Heart right ventricle (tissue), 16 donors: ENCODE data around the gene SAMD1. TPM values are rescaled to one million over a fixed set of nuclear protein-coding genes. Genes with fewer than 3 reads are reported as not detected.
"Not testable (repeated sequence)": the region's sequence is repeated elsewhere in the genome, so short reads cannot be mapped to it uniquely, and the experiment has no call there.

Experiments
- ATAC-seq, 8 donors: fragments of 200-7000 bp; cut with Tn5 transposase; one replicate each; pipeline ENCODE4 v1.9.1; 2020; ENCODE audit warnings: mild to moderate bottlenecking in 8 of 8, moderate library complexity in 8 of 8, moderate number of reproducible peaks in 1 of 8
- DNase-seq, 2 donors: peaks; one replicate each; pipeline ENCODE4 v3.0.0-alpha.2; 2020
- H3K27ac ChIP-seq, 10 donors: fragments of 200-600 bp; sonication (generic) in 2 of 10; one replicate each; pipeline versions ENCODE4 v1.5.0 to v1.8.0; 2020 to 2022; ENCODE audit warnings: mild to moderate bottlenecking in 3 of 10
- H3K27me3 ChIP-seq, 7 donors: fragments of 200-600 bp; one replicate each; pipeline ENCODE4 v1.8.0; 2021 to 2022; ENCODE audit warnings: mild to moderate bottlenecking in 2 of 7
- H3K36me3 ChIP-seq, 9 donors: fragments of 200-600 bp; sonication (generic) in 1 of 9; one replicate each; pipeline versions ENCODE4 v1.5.0 to v1.8.0; 2020 to 2022; ENCODE audit warnings: mild to moderate bottlenecking in 2 of 9
- H3K4me1 ChIP-seq, 9 donors: fragments of 200-600 bp; sonication (generic) in 1 of 9; one replicate each; pipeline versions ENCODE4 v1.5.0 to v1.8.0; 2020 to 2022; ENCODE audit warnings: mild to moderate bottlenecking in 4 of 9
- H3K4me3 ChIP-seq, 10 donors: fragments of 200-600 bp; sonication (generic) in 2 of 10; one replicate each; pipeline versions ENCODE4 v1.5.0 to v1.8.0; 2020 to 2022; ENCODE audit warnings: mild to moderate bottlenecking in 7 of 10, moderate library complexity in 2 of 10
- H3K9me3 ChIP-seq, 11 donors: fragments of 200-600 bp in 10 of 11; sonication (generic) in 2 of 11; one replicate each; pipeline versions ENCODE4 v1.5.0 to v1.8.0; 2013 to 2022; ENCODE audit warnings: mild to moderate bottlenecking in 2 of 11, control low read depth in 1 of 11, moderate library complexity in 1 of 11
- CTCF ChIP-seq, 9 donors: fragments of 200-600 bp; sonication (generic) in 2 of 9; IDR thresholded peaks; one replicate each; pipeline versions ENCODE4 v1.5.0 to v1.8.0; 2021 to 2022; ENCODE audit warnings: antibody characterized with exemption in 9 of 9, mild to moderate bottlenecking in 5 of 9, moderate library complexity in 1 of 9
- WGBS, 2 donors: extraction: QIAGEN DNeasy Blood & Tissue Kit; methylation state at CpG; one replicate each; pipeline ENCODE4 v1.1.7; 2013; ENCODE audit warnings: inconsistent platforms in 1 of 2; 5-methylcytosine and 5-hydroxymethylcytosine counted together
- intact Hi-C, 10 donors: fragments of 100-400 bp; cut with DNase I; formaldehyde crosslinking; loops; one replicate each; pipeline versions ENCODE4 v1.11.1 to v1.14.2; 2022
- polyA plus RNA-seq, 2 donors: library from polyadenylated mRNA; stranded (reverse); fragments of 200-250 nt; gene quantifications; one replicate each; pipeline ENCODE4 v1.2.3, GENCODE V29; 2013
- total RNA-seq, 10 donors: library from RNA; stranded (reverse); fragmentation: NEBNext Ultra II Directional in 3 of 10; extraction: Animal tissue kit (Norgen Biotek cat#: 25700) in 3 of 10; gene quantifications; one replicate each; pipeline versions ENCODE4 v1.2.1 to v1.2.4, GENCODE V29; 2021 to 2023
- donor health status: Arrhythmogenic right ventricular cardiomyopathy.
- donor health status: ischemic (EF 13 %, LVEDD 7.1; RV severe dilation, severe dysfunction).
- donor health status: healthy with polysubstance abuse.
- donor health status: DM: no; HTN: yes; CAD: no.
- donor health status: DM: no; HTN: no; CAD: no.
- donor health status: ischemic (EF 25% LVEDD 6.9; RV normal size, moderate dysfunction).
- donor health status: ischemic (EF 25% LVEDD 5.7; RV mildly dilated, moderate dysfunction).
- donor health status: healthy.
- donor health status: DM: yes; HTN: yes; CAD: no.
- donor health status: Ischemic cardiomyopathy.
- donor health status: ischemic (EF 35%, LVEDD 5.7; RV mildly dilated, moderate dysfunction).
- donor health status: nonischemic (EF 11% LVEDD 7.7; RV severe dilation, severe dysfunction).
- donor health status: DM: yes; HTN: yes; CAD: no.
- donor health status: PGD.
- donor health status: ischemic (EF 29% LVEDD 5.4; RV normal size, mild dysfunction).
- donor health status: nonischemic (EF 23%, LVEDD 6.1; RV moderate dilation, normal function).

Gene SAMD1
- total and polyA plus RNA-seq, 12 donors, result 26.7 to 55.3 (median 34.7) TPM

- no peak overlapping the region for H3K27ac ChIP-seq
- peaks cover 0 to under 1% (median 0%) of the 10 kb centered on the region in 9 donors for H3K4me1 ChIP-seq
- WGBS, 2 donors, result 87 to 91% methylated on average over 9 of the region's 9 CpGs
- no peak overlapping the region for H3K4me3 ChIP-seq
- ATAC-seq (no peak), DNase-seq (no peak)
- H3K27me3 ChIP-seq, result peaks cover 0 to 7% (median 0%) of the 10 kb centered on the region in 7 donors
- intact Hi-C loops, result loop anchor here in 3 of 10 donors (5.0 kb wide), 2 partner anchors 160 to 170 kb away; no protein-coding TSS in a partner anchor
- peaks cover 0 to 46% (median 0%) of the 10 kb centered on the region in 9 donors for H3K36me3 ChIP-seq
- no peak for TF ChIP-seq CTCF (IDR thresholded peaks at IDR 0.05)
- H3K9me3 ChIP-seq, result peaks cover 0 to 14% (median 0%) of the 10 kb centered on the region in 11 donors
These were observed 38.6 kb downstream of the SAMD1 start for GRCh38 chr19:14051980-14052379.

GRCh38 chr19:14050961-14051360, 39.6 kb downstream of the SAMD1 start:
- intact Hi-C loops, result loop anchor here in 3 of 10 donors (5.0 kb wide), 2 partner anchors 159 to 169 kb away; no protein-coding TSS in a partner anchor
- 93 to 95% methylated on average over 11 of the region's 11 CpGs for WGBS, 2 donors
- not testable (repeated sequence) for H3K4me3 ChIP-seq, H3K27me3 ChIP-seq, H3K27ac ChIP-seq, DNase-seq, H3K4me1 ChIP-seq, ATAC-seq
- H3K9me3 ChIP-seq, result peaks cover 0 to 14% (median 0%) of the 10 kb centered on the region in 11 donors
- H3K36me3 ChIP-seq, result peaks cover 0 to 52% (median 0%) of the 10 kb centered on the region in 9 donors

- TF ChIP-seq CTCF (IDR thresholded peaks at IDR 0.05), result no peak
- Histone ChIP-seq H3K27ac (no peak overlapping the region), H3K36me3 (peaks cover 0 to 56% (median 0%) of the 10 kb centered on the region in 9 donors), H3K4me3 (no peak overlapping the region), H3K9me3 (peaks cover 0 to 14% (median 0%) of the 10 kb centered on the region in 11 donors), H3K27me3 (no peaks in the 10 kb centered on the region), H3K4me1 (no peaks in the 10 kb centered on the region)
- DNase-seq (no peak), ATAC-seq (no peak)
- intact Hi-C loops, result loop anchor here in 3 of 10 donors (5.0 kb wide), 2 partner anchors 158 to 168 kb away; no protein-coding TSS in a partner anchor
- WGBS, 2 donors, result 94 to 99% methylated on average over 4 of the region's 4 CpGs
These were observed 40.0 kb downstream of the SAMD1 start for GRCh38 chr19:14050512-14050911.

- Histone ChIP-seq H3K27me3 (no peaks in the 10 kb centered on the region), H3K27ac (no peak overlapping the region), H3K4me1 (no peaks in the 10 kb centered on the region), H3K36me3 (peaks cover 0 to 69% (median 0%) of the 10 kb centered on the region in 9 donors), H3K9me3 (peaks cover 0 to 13% (median 0%) of the 10 kb centered on the region in 11 donors), H3K4me3 (no peak overlapping the region)
- TF ChIP-seq CTCF (IDR thresholded peaks at IDR 0.05), result peak; percentile 64 to 95 (median 81)
- intact Hi-C loops, result loop anchor here in 3 of 10 donors (10.0 kb wide), 4 partner anchors 84 to 454 kb away; partner anchors contain the start of gene DCAF15 (in 1 of the 3)
- DNase-seq (peak; percentile 42 to 67), ATAC-seq (peak in 6 of 8 donors; percentile 41 to 71 (median 60))
- 81 to 83% methylated on average over 8 of the region's 8 CpGs for WGBS, 2 donors
These were observed 42.0 kb downstream of the SAMD1 start for GRCh38 chr19:14048443-14049153.

- not testable (repeated sequence) for H3K4me1 ChIP-seq, DNase-seq, H3K9me3 ChIP-seq, ATAC-seq, H3K4me3 ChIP-seq, H3K27ac ChIP-seq, H3K27me3 ChIP-seq
- peaks cover 0 to 68% (median 0%) of the 10 kb centered on the region in 9 donors for H3K36me3 ChIP-seq
- 96 to 99% methylated on average over 10 of the region's 10 CpGs for WGBS, 2 donors
- intact Hi-C loops, result loop anchor here in 3 of 10 donors (10.0 kb wide), 4 partner anchors 83 to 453 kb away; partner anchors contain the start of gene DCAF15 (in 1 of the 3)
These were observed 42.7 kb downstream of the SAMD1 start for GRCh38 chr19:14047866-14048265.
